OCI-LY1 (cell line): ENCODE data around the gene ACOT4.

Experiments used
- H2AFZ ChIP-seq: fragments of 200-600 bp; sonication (generic), shearing (Covaris generic); 2 replicates; pipeline ENCODE4 v1.6.0; 2014; ENCODE audit warnings: antibody characterized with exemption, mild to moderate bottlenecking, low read length
- H3F3A ChIP-seq: fragments of 200-600 bp; sonication (generic), shearing (Covaris generic); 2 replicates; pipeline ENCODE4 v1.6.0; 2014; ENCODE audit warnings: mild to moderate bottlenecking, antibody characterized with exemption, low read length, moderate library complexity; ENCODE audit not compliant: insufficient read depth
- H3K27ac ChIP-seq: fragments of 200-600 bp; sonication (generic); 2 replicates; pipeline ENCODE4 v1.5.1; 2014; ENCODE audit warnings: low read length, mixed run types, mild to moderate bottlenecking, low read depth; ENCODE audit not compliant: poor library complexity, severe bottlenecking
- H3K27me3 ChIP-seq: fragments of 200-600 bp; sonication (generic); 2 replicates; pipeline ENCODE4 v1.6.0; 2014; ENCODE audit warnings: antibody characterized with exemption, mild to moderate bottlenecking, low read length, moderate library complexity; ENCODE audit not compliant: insufficient read depth
- H3K36me3 ChIP-seq: fragments of 200-600 bp; sonication (generic); 2 replicates; pipeline ENCODE4 v1.6.1; 2014; ENCODE audit warnings: mild to moderate bottlenecking, antibody characterized with exemption, low read length, moderate library complexity, mixed read lengths; ENCODE audit not compliant: insufficient read depth
- H3K4me1 ChIP-seq: fragments of 200-600 bp; sonication (generic); 2 replicates; pipeline ENCODE4 v1.5.1; 2014; ENCODE audit warnings: mild to moderate bottlenecking, low read length, moderate library complexity; ENCODE audit not compliant: insufficient read depth, severe bottlenecking
- H3K4me2 ChIP-seq: fragments of 200-600 bp; sonication (generic), shearing (Covaris generic); 2 replicates; pipeline ENCODE4 v1.6.1; 2014; ENCODE audit warnings: low read length
- H3K4me3 ChIP-seq: fragments of 200-600 bp; sonication (generic); 2 replicates; pipeline ENCODE4 v1.5.1; 2014; ENCODE audit warnings: low read length, low read depth, mild to moderate bottlenecking, mixed read lengths; ENCODE audit not compliant: poor library complexity, severe bottlenecking
- H3K79me2 ChIP-seq: fragments of 200-600 bp; shearing (Covaris generic); 2 replicates; pipeline ENCODE4 v1.6.1; 2016; ENCODE audit warnings: mixed run types, low read length, mixed read lengths; ENCODE audit not compliant: insufficient read depth
- H3K9ac ChIP-seq: fragments of 200-600 bp; sonication (generic), shearing (Covaris generic); 2 replicates; pipeline ENCODE4 v1.6.1; 2014; ENCODE audit warnings: mild to moderate bottlenecking, low read length, mixed read lengths
- H3K9me2 ChIP-seq: fragments of 200-600 bp; sonication (generic), shearing (Covaris generic); 2 replicates; pipeline ENCODE4 v1.6.1; 2014; ENCODE audit warnings: low read depth, mild to moderate bottlenecking, low read length, mixed read lengths
- H3K9me3 ChIP-seq: fragments of 200-600 bp; shearing (Covaris generic); 2 replicates; pipeline ENCODE4 v1.6.1; 2014; ENCODE audit warnings: low read length, mixed read lengths
- H4K20me1 ChIP-seq: fragments of 200-600 bp; sonication (generic), shearing (Covaris generic); 2 replicates; pipeline ENCODE4 v1.6.0; 2016; ENCODE audit warnings: mild to moderate bottlenecking, low read length; ENCODE audit not compliant: insufficient read depth
- EZH2 ChIP-seq: fragments of 200-600 bp; sonication (generic), shearing (Covaris generic); IDR thresholded peaks from 2 replicates; pipeline ENCODE4 v1.8.0; 2017; ENCODE audit warnings: borderline replicate concordance, mixed run types, mild to moderate bottlenecking, antibody characterized with exemption, low read length, moderate library complexity, mixed read lengths
- TF ChIP-seq, protein P1 (sequence below): fragments of 200-600 bp; sonication (generic), shearing (Covaris generic); IDR thresholded peaks from 2 replicates; pipeline ENCODE4 v1.5.1; 2017; ENCODE audit warnings: mild to moderate bottlenecking, antibody characterized with exemption, low read length, moderate library complexity, mixed read lengths

The ACOT4 gene

DNA sequence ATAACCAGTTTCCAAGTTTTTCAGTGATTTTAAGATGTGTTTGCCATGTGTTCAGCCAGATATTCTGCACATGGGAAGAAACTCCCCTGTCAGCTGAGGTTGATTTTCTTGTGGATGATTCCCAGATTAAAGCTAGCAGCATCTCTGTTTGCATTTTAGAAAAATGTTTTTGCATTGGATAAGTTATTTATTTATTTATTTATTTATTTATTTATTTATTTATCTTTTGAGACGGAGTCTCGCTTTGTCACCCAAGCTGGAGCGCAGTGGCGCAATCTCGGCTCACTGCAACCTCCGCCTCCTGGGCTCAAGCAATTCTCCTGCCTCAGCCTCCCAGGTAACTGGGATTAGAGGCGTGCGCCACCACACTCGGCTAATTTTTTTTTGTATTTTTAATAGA, 2.8 kb downstream of the ACOT4 start:
- H3K27me3 ChIP-seq = no peaks in the 10 kb centered on the region
- H3K27ac ChIP-seq = no peak overlapping the region
- H3K9ac ChIP-seq = no peak overlapping the region
- TF ChIP-seq, protein P1, sequence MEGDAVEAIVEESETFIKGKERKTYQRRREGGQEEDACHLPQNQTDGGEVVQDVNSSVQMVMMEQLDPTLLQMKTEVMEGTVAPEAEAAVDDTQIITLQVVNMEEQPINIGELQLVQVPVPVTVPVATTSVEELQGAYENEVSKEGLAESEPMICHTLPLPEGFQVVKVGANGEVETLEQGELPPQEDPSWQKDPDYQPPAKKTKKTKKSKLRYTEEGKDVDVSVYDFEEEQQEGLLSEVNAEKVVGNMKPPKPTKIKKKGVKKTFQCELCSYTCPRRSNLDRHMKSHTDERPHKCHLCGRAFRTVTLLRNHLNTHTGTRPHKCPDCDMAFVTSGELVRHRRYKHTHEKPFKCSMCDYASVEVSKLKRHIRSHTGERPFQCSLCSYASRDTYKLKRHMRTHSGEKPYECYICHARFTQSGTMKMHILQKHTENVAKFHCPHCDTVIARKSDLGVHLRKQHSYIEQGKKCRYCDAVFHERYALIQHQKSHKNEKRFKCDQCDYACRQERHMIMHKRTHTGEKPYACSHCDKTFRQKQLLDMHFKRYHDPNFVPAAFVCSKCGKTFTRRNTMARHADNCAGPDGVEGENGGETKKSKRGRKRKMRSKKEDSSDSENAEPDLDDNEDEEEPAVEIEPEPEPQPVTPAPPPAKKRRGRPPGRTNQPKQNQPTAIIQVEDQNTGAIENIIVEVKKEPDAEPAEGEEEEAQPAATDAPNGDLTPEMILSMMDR = no peak
- no peak for TF ChIP-seq EZH2
- peaks cover 17% of the 10 kb centered on the region for H3K4me1 ChIP-seq
- no peaks in the 10 kb centered on the region for H3K79me2 ChIP-seq
- H3K4me2 ChIP-seq = no peak overlapping the region
- H3K9me3 ChIP-seq = no peaks in the 10 kb centered on the region
- H3F3A ChIP-seq = no peaks in the 10 kb centered on the region; the same call in 1 of the 2 replicates
- H4K20me1 ChIP-seq = no peaks in the 10 kb centered on the region
- H2AFZ ChIP-seq = no peak overlapping the region
- no peaks in the 10 kb centered on the region for H3K9me2 ChIP-seq
- H3K4me3 ChIP-seq = no peak overlapping the region
- no peaks in the 10 kb centered on the region for H3K36me3 ChIP-seq

DNA sequence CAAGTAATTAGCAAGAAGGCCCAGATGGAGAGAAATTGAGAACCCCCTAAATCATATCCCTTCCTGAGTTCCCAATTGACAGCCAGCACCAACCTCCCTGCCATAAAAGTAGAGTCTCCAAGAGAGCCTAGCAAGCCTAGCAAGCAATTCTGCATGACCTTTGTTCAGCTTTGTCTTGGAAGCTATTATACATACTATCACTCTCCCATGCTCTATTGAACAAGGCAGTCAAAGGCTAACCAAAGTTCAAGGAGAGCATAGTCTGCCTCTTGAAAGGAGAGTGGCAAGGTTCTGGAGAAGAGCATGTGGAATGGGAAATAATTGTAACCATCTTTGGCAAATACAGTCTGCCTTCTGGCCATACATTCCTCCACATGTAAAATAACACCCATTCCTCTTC, 7.8 kb downstream of the ACOT4 start:
- H3K27me3 ChIP-seq = no peaks in the 10 kb centered on the region
- no peak overlapping the region for H2AFZ ChIP-seq
- no peaks in the 10 kb centered on the region for H3F3A ChIP-seq
- H3K4me3 ChIP-seq = no peak overlapping the region
- H3K27ac ChIP-seq = no peak overlapping the region
- no peak for TF ChIP-seq EZH2
- TF ChIP-seq, protein P1 = no peak
- no peaks in the 10 kb centered on the region for H3K79me2 ChIP-seq
- H3K9me2 ChIP-seq = no peaks in the 10 kb centered on the region
- no peaks in the 10 kb centered on the region for H3K4me1 ChIP-seq
- H3K9me3 ChIP-seq = no peaks in the 10 kb centered on the region
- H4K20me1 ChIP-seq = no peaks in the 10 kb centered on the region
- no peak overlapping the region for H3K4me2 ChIP-seq
- no peak overlapping the region for H3K9ac ChIP-seq
- no peaks in the 10 kb centered on the region for H3K36me3 ChIP-seq

DNA sequence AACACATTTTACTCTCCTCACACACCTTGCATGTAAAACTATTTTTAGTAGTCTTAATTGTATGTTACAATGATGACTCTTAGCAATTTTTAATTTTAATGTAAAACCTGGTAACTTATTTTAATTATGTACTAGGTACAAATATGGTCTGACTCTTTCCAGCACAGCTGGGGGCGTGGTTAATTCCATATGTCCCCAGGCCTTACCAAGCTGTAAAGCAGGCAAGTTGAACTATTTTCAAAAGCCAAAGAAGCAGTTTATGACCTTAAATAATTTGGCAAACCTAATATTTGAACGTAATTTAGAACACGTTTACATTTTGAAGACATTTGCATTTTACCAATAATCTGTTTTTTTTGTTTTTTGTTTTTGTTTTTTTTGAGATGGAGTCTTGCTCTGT, 11.3 kb downstream of the ACOT4 start:
- no peaks in the 10 kb centered on the region; the same call in 1 of the 2 replicates for H3K36me3 ChIP-seq
- no peak overlapping the region for H2AFZ ChIP-seq
- H3K27ac ChIP-seq = no peak overlapping the region
- no peaks in the 10 kb centered on the region for H3K4me1 ChIP-seq
- no peak overlapping the region for H3K4me3 ChIP-seq
- H4K20me1 ChIP-seq = no peaks in the 10 kb centered on the region
- H3K9me3 ChIP-seq = peaks cover 7% of the 10 kb centered on the region; the same call in 1 of the 2 replicates
- H3K4me2 ChIP-seq = no peak overlapping the region
- TF ChIP-seq EZH2 = no peak
- no peaks in the 10 kb centered on the region for H3F3A ChIP-seq
- H3K9ac ChIP-seq = no peak overlapping the region
- peaks cover 7% of the 10 kb centered on the region; the same call in 1 of the 2 replicates for H3K27me3 ChIP-seq
- no peaks in the 10 kb centered on the region for H3K9me2 ChIP-seq
- H3K79me2 ChIP-seq = no peaks in the 10 kb centered on the region

DNA sequence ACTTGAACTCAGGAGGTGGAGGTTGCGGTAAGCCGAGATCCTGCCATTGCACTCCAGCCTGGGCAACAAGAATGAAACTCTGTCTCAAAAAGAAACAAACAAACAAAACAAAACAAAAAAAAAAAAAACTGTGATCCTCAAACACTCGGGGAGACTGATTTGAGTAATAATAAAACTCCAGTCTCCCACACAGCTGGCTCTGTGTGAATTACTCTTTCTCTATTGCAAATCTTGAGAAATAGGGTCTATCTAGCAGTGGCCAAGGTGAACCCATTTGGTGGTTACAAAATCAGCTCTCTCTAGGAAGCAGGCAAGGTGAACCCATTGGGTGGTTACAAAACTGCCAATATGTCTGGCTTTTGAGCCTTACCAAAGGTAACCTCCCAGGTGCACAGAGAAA, 14.6 kb downstream of the ACOT4 start:
- Histone ChIP-seq H2AFZ (no peak overlapping the region), H3K4me1 (no peaks in the 10 kb centered on the region), H3F3A (no peaks in the 10 kb centered on the region), H3K27ac (no peak overlapping the region), H3K36me3 (no peaks in the 10 kb centered on the region; the same call in 1 of the 2 replicates), H3K4me3 (no peak overlapping the region), H3K9me3 (peaks cover 7% of the 10 kb centered on the region; the same call in 1 of the 2 replicates), H3K27me3 (peaks cover 17% of the 10 kb centered on the region; the same call in 1 of the 2 replicates), H3K9ac (no peak overlapping the region), H3K4me2 (no peak overlapping the region), H4K20me1 (no peaks in the 10 kb centered on the region), H3K79me2 (no peaks in the 10 kb centered on the region), H3K9me2 (no peaks in the 10 kb centered on the region)
- TF ChIP-seq, protein P1 = no peak
- TF ChIP-seq EZH2 = no peak
